ENCODE data around the gene RAB17. TPM values are rescaled to one million over a fixed set of nuclear protein-coding genes. Genes with fewer than 3 reads are reported as not detected.

The RAB17 gene
- total RNA-seq, 2 donors from 2014 or later: 12.6 to 13.6 TPM

GRCh38 chr2:237588044-237588696 is 2.4 kb downstream of the RAB17 start:
- Histone ChIP-seq H3K27ac (no peak overlapping the region), H3K4me1 (replicated peaks) (no peaks in the 10 kb centered on the region), H3K27me3 (replicated peaks; ENCODE audit: insufficient read depth) (no peaks in the 10 kb centered on the region), H3K4me3 (no peak overlapping the region), H3K36me3 (no peaks in the 10 kb centered on the region), H3K9me3 (no peaks in the 10 kb centered on the region)
- no peak for DNase-seq (ENCODE audit: low spot score)
- TF ChIP-seq POLR2AphosphoS5 (IDR thresholded peaks at IDR 0.05) (no peak), POLR2A (IDR thresholded peaks at IDR 0.05) (no peak)
- TF ChIP-seq, protein P1, sequence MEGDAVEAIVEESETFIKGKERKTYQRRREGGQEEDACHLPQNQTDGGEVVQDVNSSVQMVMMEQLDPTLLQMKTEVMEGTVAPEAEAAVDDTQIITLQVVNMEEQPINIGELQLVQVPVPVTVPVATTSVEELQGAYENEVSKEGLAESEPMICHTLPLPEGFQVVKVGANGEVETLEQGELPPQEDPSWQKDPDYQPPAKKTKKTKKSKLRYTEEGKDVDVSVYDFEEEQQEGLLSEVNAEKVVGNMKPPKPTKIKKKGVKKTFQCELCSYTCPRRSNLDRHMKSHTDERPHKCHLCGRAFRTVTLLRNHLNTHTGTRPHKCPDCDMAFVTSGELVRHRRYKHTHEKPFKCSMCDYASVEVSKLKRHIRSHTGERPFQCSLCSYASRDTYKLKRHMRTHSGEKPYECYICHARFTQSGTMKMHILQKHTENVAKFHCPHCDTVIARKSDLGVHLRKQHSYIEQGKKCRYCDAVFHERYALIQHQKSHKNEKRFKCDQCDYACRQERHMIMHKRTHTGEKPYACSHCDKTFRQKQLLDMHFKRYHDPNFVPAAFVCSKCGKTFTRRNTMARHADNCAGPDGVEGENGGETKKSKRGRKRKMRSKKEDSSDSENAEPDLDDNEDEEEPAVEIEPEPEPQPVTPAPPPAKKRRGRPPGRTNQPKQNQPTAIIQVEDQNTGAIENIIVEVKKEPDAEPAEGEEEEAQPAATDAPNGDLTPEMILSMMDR (IDR thresholded peaks at IDR 0.05): no peak
- intact Hi-C loops (cut with DNase I): no loop called here
- 92% methylated on average over 9 of the region's 9 CpGs for WGBS

- Histone ChIP-seq H3K9me3 (no peaks in the 10 kb centered on the region), H3K4me1 (replicated peaks) (peaks cover 9% of the 10 kb centered on the region), H3K27ac (no peak overlapping the region), H3K4me3 (no peak overlapping the region), H3K36me3 (no peaks in the 10 kb centered on the region), H3K27me3 (replicated peaks; ENCODE audit: insufficient read depth) (no peaks in the 10 kb centered on the region)
- no peak for DNase-seq (ENCODE audit: low spot score)
- no peak for TF ChIP-seq POLR2AphosphoS5 (IDR thresholded peaks at IDR 0.05)
- no peak for TF ChIP-seq POLR2A (IDR thresholded peaks at IDR 0.05)
- intact Hi-C loops (cut with DNase I): loop anchor here (2.0 kb wide), 1 partner anchor 159 kb away; no protein-coding TSS in a partner anchor
- WGBS: 86% methylated on average over 15 of the region's 15 CpGs
These were observed 4.8 kb downstream of the RAB17 start for GRCh38 chr2:237585590-237586221.

DNA sequence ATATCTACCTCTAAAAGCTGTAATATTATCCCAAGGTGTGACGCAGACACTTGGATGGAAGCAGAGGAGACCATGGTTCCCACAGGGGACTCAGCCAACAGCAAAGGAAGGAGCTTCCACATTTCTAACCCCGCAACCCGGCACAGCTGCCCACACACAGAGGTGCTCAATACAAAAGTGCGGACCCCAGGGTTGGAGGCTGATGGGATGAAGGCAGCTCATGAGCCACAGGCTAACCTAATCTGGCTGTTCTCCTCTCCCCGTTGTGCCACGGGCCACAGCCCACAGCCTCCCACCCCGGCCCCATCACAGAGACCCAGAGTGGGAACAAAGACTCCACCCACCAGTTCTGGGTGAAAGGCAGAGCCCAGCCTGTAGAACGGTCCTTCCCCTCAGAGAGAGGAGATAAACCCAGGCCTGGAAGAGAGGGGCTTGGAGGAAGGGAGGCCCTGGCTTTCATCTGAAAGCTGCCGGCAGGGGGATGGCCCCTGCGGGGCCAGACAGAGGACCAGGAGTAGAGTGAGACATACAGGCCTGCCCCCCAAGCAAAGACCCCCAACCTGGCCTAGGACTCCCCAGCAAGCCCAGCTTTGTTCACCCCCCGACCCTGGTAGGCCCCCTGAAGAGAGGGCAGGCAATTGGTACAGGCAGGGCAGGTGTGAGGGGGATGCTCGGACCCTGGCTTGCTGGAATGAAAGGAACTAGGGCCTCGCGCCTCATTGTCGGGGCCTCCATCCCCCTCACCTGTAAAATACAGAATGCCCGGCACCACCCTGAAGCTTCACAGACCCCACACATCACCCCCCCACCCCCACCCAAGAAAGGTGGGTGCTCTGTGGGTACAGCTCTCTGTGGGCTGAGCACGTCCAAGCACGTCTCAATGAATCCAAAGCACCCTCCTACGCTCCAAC is 6.9 kb downstream of the RAB17 start:
- no peaks in the 10 kb centered on the region for H3K36me3 ChIP-seq
- H3K4me1 ChIP-seq (replicated peaks): peaks cover 9% of the 10 kb centered on the region
- 94% methylated on average over 18 of the region's 19 CpGs for WGBS
- TF ChIP-seq POLR2A (IDR thresholded peaks at IDR 0.05): no peak
- TF ChIP-seq, protein P1 (IDR thresholded peaks at IDR 0.05): no peak
- TF ChIP-seq POLR2AphosphoS5 (IDR thresholded peaks at IDR 0.05): no peak
- H3K9me3 ChIP-seq: no peaks in the 10 kb centered on the region
- H3K4me3 ChIP-seq: no peak overlapping the region
- H3K27ac ChIP-seq: no peak overlapping the region
- no peaks in the 10 kb centered on the region for H3K27me3 ChIP-seq (replicated peaks; ENCODE audit: insufficient read depth)
- intact Hi-C loops (cut with DNase I): no loop called here
- no peak for DNase-seq (ENCODE audit: low spot score)

GRCh38 chr2:237581751-237582746 is 8.5 kb downstream of the RAB17 start:
- TF ChIP-seq POLR2AphosphoS5 (IDR thresholded peaks at IDR 0.05): peak; percentile 75
- TF ChIP-seq, protein P1 (IDR thresholded peaks at IDR 0.05): peak in 3 of 4 experiments; percentile 36 to 59 (median 59)
- TF ChIP-seq POLR2A (IDR thresholded peaks at IDR 0.05): no peak
- peak; percentile 83 for DNase-seq (ENCODE audit: low spot score)
- WGBS: 17% methylated on average over 24 of the region's 25 CpGs
- Histone ChIP-seq H3K4me1 (replicated peaks) (peaks cover 9% of the 10 kb centered on the region), H3K9me3 (no peaks in the 10 kb centered on the region), H3K36me3 (no peaks in the 10 kb centered on the region), H3K27ac (peak overlapping the region; percentile 72 to 83), H3K4me3 (peak overlapping the region in 1 of 2 donors; percentile 14), H3K27me3 (replicated peaks; ENCODE audit: insufficient read depth) (no peaks in the 10 kb centered on the region)
- intact Hi-C loops (cut with DNase I): no loop called here

All from prostate gland (tissue), 2 donors.